Common myeloid progenitor, CD34-positive (primary cell): ENCODE data around the gene HLA-B.
"Not testable (repeated sequence)": the region's sequence is repeated elsewhere in the genome, so short reads cannot be mapped to it uniquely, and the experiment has no call there.

Source experiments
- CTCF ChIA-PET: fragments of 350-600 bp; sonication (Branson Sonifier 250); formaldehyde crosslinking; loops from one replicate; lab custom pipeline; 2021; ENCODE audit warnings: antibody characterized with exemption; lab: Charles Lee
- POLR2A ChIA-PET: fragments of 350-600 bp; sonication (Branson Sonifier 250); formaldehyde crosslinking; loops from one replicate; lab custom pipeline; 2021; ENCODE audit warnings: antibody characterized with exemption; lab: Charles Lee
- DNase-seq, 3 donors: peaks; one replicate each; pipeline versions ENCODE4 v3.0.0 to v3.0.0-alpha.2; 2013
- H3K27ac ChIP-seq, 2 experiments: 1 replicate in 1 of 2; 2 replicates in 1 of 2; pipeline ENCODE4 v1.7.0; 2013; ENCODE audit warnings: inconsistent platforms in 2 of 2, low read length in 2 of 2, mild to moderate bottlenecking in 2 of 2, low read depth in 1 of 2, moderate library complexity in 1 of 2; ENCODE audit not compliant: severe bottlenecking in 2 of 2, insufficient read depth in 1 of 2, poor library complexity in 1 of 2
- H3K27me3 ChIP-seq, 5 experiments: replicated peaks in 2 of 5; 1 replicate in 3 of 5; 2 replicates in 2 of 5; pipeline versions ENCODE4 v1.6.1 to v1.7.0; 2013; ENCODE audit warnings: low read length in 4 of 5, mild to moderate bottlenecking in 2 of 5, moderate library complexity in 2 of 5, inconsistent platforms in 1 of 5; ENCODE audit not compliant: insufficient read depth in 5 of 5, control insufficient read depth in 4 of 5
- H3K36me3 ChIP-seq, 4 experiments: 1 replicate in 2 of 4; 2 replicates in 2 of 4; pipeline versions ENCODE4 v1.6.1 to v1.7.0; 2013; ENCODE audit warnings: low read length in 3 of 4, control low read depth in 1 of 4, mild to moderate bottlenecking in 1 of 4; ENCODE audit not compliant: control insufficient read depth in 4 of 4, insufficient read depth in 4 of 4
- H3K4me1 ChIP-seq, 4 experiments: 1 replicate in 3 of 4; 2 replicates in 1 of 4; pipeline versions ENCODE4 v1.6.1 to v1.7.1; 2013; ENCODE audit warnings: low read length in 3 of 4, mild to moderate bottlenecking in 3 of 4, control low read depth in 1 of 4, inconsistent platforms in 1 of 4, moderate library complexity in 1 of 4; ENCODE audit not compliant: control insufficient read depth in 4 of 4, insufficient read depth in 4 of 4; ENCODE audit errors: control extremely low read depth in 1 of 4
- H3K4me3 ChIP-seq, 7 experiments: 1 replicate in 4 of 7; 2 replicates in 3 of 7; pipeline versions ENCODE4 v1.5.1 to v1.7.0; 2013; ENCODE audit warnings: mild to moderate bottlenecking in 7 of 7, low read length in 6 of 7, moderate library complexity in 6 of 7, inconsistent platforms in 2 of 7, low read depth in 2 of 7, control low read depth in 1 of 7; ENCODE audit not compliant: insufficient read depth in 4 of 7, control insufficient read depth in 1 of 7; ENCODE audit errors: extremely low read depth in 1 of 7
- H3K9me3 ChIP-seq, 5 experiments: 1 replicate in 4 of 5; 2 replicates in 1 of 5; pipeline versions ENCODE4 v1.6.1 to v1.7.1; 2013; ENCODE audit warnings: low read length in 4 of 5, mild to moderate bottlenecking in 2 of 5, inconsistent platforms in 1 of 5, low read depth in 1 of 5, moderate library complexity in 1 of 5; ENCODE audit not compliant: control insufficient read depth in 4 of 5, insufficient read depth in 2 of 5; ENCODE audit errors: control extremely low read depth in 1 of 5
- WGBS: methylation state at CpG from one replicate; pipeline ENCODE4 v1.1.5; 2013; ENCODE audit not compliant: insufficient coverage; 5-methylcytosine and 5-hydroxymethylcytosine counted together

Gene HLA-B

DNA sequence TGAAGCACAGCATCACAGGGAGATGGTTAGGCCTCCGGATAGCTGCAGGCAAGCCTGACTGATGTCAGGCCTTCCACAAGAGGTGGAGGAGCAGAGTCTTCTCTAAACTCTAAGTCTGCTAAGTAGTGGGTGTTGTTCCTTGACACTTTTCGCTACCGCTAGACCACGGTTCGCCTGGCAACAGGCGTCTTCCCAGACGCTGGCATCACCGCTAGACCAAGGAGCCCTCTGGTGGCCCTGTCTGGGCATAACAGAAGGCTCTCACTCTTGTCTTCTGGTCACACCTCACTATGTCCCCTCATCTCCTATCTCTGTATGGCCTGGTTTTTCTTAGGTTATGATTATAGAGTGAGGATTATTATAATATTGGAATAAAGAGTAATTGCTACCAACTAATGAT, 17.1 kb upstream of the HLA-B start:
- ChIA-PET POLR2A (interaction anchor here (0.6 kb wide), 1 partner anchor 175 kb away, joined by 4 read pairs; no protein-coding TSS in a partner anchor), CTCF (interaction anchor here (1.0 to 6.3 kb wide), 3 partner anchors 19 to 198 kb away, joined by 3 to 28 read pairs (median 4); no protein-coding TSS in a partner anchor)
- H3K9me3 ChIP-seq, H3K27ac ChIP-seq, H3K4me3 ChIP-seq, H3K36me3 ChIP-seq, H3K27me3 ChIP-seq, H3K4me1 ChIP-seq: not testable (repeated sequence)
- DNase-seq, result peak in 1 of 3 donors; percentile 37
- no CpG with 5 or more reads among the region's 8 CpGs for WGBS

DNA sequence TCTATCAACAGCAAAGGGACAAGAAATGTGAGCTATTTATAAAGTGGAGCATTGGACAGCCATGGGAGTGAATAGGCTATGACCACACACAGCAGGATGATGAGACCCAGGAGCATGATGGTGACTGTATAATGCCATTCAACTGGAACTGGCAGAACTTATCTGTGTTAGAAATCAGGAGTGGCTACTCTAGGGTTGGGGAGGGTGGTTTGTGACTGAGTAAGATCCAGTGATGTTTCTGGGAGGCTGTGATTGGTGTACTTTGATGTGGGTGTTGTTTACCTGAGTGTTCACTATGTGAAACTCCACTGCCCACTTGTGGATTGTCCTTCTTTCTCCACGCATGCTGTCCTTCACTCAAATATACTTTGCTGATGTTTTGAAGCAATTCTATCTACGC, 11.5 kb upstream of the HLA-B start:
- WGBS, result no CpG with 5 or more reads among the region's 2 CpGs
- peaks cover 0 to 9% (median 0%) of the 10 kb centered on the region in 5 experiments for H3K9me3 ChIP-seq
- H3K4me1 ChIP-seq, result peaks cover 0 to 8% (median 7%) of the 10 kb centered on the region in 4 experiments
- ChIA-PET POLR2A (no interaction called here), CTCF (interaction anchor here (1.1 to 3.4 kb wide), 5 partner anchors 12 to 174 kb away, joined by 3 to 17 read pairs (median 9); no protein-coding TSS in a partner anchor)
- H3K4me3 ChIP-seq, result no peak overlapping the region
- peaks cover 0 to 5% (median 3%) of the 10 kb centered on the region in 5 experiments for H3K27me3 ChIP-seq
- DNase-seq, result peak in 2 of 3 donors; percentile 22 to 40
- H3K36me3 ChIP-seq, result no peaks in the 10 kb centered on the region
- H3K27ac ChIP-seq, result no peak overlapping the region

DNA sequence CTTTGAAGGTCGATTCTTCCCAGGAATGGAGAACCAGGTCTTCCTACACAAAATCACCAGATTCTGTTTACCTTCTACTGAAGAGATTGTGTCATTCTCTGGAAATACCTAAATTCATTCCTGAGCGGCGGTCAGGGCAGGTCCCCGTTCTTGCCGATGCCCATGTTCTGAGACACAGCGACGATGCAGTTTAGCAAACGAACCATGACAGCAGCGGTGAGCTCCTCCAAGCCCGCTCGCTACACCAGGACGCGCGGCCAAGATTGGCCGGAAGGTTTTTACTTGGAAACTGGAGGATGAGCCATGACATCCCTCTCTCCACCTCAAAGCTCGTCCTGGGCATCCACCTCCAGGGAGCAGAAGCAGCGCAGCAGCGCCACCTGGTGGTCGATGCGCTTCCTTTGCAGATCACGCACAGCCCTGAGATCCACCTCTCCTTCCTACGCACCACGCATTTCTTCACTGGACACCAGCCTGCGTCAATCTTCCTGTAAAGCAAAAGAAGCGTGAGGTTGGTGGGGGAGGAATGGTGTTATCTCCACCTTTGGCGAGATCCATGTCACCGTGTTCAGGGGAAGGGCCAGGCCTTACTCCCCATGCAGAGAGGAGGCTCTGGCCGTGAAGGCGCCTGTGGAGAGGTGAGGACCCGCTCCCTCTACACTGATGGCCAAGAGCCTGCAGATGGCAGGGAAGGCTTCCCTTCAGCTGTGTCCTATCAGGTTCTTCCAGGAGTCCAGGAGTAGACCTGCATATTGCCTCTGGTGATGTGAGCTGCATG, 9.9 kb upstream of the HLA-B start:
- ChIA-PET POLR2A (interaction anchor here (0.6 kb wide), 1 partner anchor 14 kb away, joined by 3 read pairs; no protein-coding TSS in a partner anchor), CTCF (interaction anchor here (0.6 to 3.5 kb wide), 27 partner anchors 10 to 277 kb away, joined by 3 to 34 read pairs (median 4); no protein-coding TSS in a partner anchor)
- Histone ChIP-seq H3K27me3 (peaks cover 0 to 5% (median 3%) of the 10 kb centered on the region in 5 experiments), H3K36me3 (no peaks in the 10 kb centered on the region), H3K4me3 (peak overlapping the region in 6 of 7 experiments; percentile 3 to 85 (median 60)), H3K27ac (no peak overlapping the region), H3K9me3 (peaks cover 0 to under 1% (median 0%) of the 10 kb centered on the region in 5 experiments), H3K4me1 (peaks cover 0 to 8% (median 7%) of the 10 kb centered on the region in 4 experiments)
- 2% methylated on average over 20 of the region's 30 CpGs for WGBS
- DNase-seq, result peak; percentile 86 to 92 (median 88)

DNA sequence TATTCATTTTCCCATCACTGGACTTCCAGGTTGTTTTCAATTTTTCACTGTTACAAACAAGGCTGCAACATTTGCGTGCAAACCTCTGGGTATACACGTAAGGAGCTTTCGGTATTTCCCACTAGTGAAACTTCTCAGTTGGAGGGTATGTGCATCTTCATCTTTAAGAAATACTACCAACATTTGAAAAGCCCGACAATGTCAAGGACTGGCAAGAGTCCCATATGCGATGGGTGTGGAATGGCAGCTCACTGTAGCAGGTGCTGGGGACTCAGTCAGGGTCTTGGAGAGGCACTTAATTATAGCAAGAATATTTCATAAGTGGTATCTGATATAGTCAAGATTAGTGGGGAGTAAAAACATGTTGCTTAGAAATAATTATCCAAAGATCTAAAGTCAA, 8.9 kb upstream of the HLA-B start:
- Histone ChIP-seq H3K27ac (no peak overlapping the region), H3K27me3 (peaks cover 0 to 5% (median 3%) of the 10 kb centered on the region in 5 experiments), H3K4me1 (peaks cover 0 to 8% (median 7%) of the 10 kb centered on the region in 4 experiments), H3K4me3 (no peak overlapping the region), H3K36me3 (no peaks in the 10 kb centered on the region), H3K9me3 (no peaks in the 10 kb centered on the region)
- DNase-seq, result no peak
- POLR2A ChIA-PET, result interaction anchor here (0.6 kb wide), 1 partner anchor 638 kb away, joined by 4 read pairs; no protein-coding TSS in a partner anchor
- WGBS, result 100% methylated on average over 4 of the region's 5 CpGs
- CTCF ChIA-PET, result interaction anchor here (0.7 to 3.5 kb wide), 22 partner anchors 11 to 236 kb away, joined by 3 to 34 read pairs (median 4); partner anchors contain the start of gene MCCD1

DNA sequence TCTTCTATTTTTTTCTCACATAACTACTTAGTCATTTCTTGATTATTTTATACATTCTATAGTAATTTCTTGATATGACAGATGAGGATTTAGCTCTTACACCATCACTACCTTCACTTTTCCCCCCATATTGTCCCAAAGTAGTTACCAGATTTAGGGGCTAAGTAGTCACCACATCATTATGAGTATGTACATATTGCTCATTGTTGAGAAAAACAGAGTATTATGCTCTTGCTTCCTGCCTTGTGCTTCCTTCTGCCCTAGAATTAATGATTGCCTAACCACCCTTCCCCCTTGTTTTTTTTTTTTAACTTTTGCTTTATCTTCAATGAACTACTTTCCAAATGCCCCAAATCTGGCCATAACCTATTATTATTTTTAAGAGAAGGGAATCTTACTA, 6.8 kb upstream of the HLA-B start:
- peak in 2 of 3 donors; percentile 17 to 22 for DNase-seq
- POLR2A ChIA-PET, result no interaction called here

DNA sequence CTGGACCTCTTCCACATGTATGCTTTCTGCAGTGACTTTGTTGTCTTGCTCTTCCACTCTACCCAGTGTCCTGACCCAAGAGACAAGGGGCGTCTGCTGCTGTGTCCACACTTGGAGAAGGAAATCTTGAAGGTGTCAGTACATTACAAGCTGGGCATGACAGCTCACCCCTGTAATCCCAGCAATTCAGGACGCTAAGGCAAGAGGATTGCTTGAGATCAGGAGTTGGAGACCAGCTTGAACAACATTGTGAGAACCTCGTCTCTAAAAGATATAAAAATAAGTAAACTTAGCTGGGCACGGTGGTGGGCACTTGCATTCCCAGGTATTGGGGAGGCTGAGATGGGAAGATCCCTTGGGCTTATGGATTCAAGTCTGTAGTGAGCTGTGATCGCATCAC, 5.8 kb upstream of the HLA-B start:
- ChIA-PET POLR2A (interaction anchor here (0.7 kb wide), 1 partner anchor 89 kb away, joined by 3 read pairs; no protein-coding TSS in a partner anchor), CTCF (interaction anchor here (0.6 to 1.3 kb wide), 2 partner anchors 14 to 165 kb away, joined by 3 read pairs; no protein-coding TSS in a partner anchor)
- Histone ChIP-seq H3K4me3 (no peak overlapping the region), H3K27me3 (peaks cover 0 to 5% (median 3%) of the 10 kb centered on the region in 5 experiments), H3K27ac (no peak overlapping the region), H3K4me1 (peaks cover 4 to 20% (median 9%) of the 10 kb centered on the region in 4 experiments), H3K9me3 (no peaks in the 10 kb centered on the region), H3K36me3 (no peaks in the 10 kb centered on the region)
- DNase-seq, result no peak
- 0% methylated on average over 1 of the region's 5 CpGs for WGBS

More for the DNA sequence above, 6.8 kb upstream of the HLA-B start:
- Histone ChIP-seq H3K4me3 (no peak overlapping the region), H3K4me1 (peaks cover 0 to 9% (median 7%) of the 10 kb centered on the region in 4 experiments), H3K36me3 (no peaks in the 10 kb centered on the region), H3K27me3 (peaks cover 0 to 5% (median 3%) of the 10 kb centered on the region in 5 experiments), H3K9me3 (no peaks in the 10 kb centered on the region), H3K27ac (no peak overlapping the region)
- CTCF ChIA-PET, result interaction anchor here (0.7 to 2.2 kb wide), 6 partner anchors 17 to 170 kb away, joined by 3 to 11 read pairs (median 4); no protein-coding TSS in a partner anchor
